ENCODE results near the gene SLCO2A1.

Gene SLCO2A1

DNA sequence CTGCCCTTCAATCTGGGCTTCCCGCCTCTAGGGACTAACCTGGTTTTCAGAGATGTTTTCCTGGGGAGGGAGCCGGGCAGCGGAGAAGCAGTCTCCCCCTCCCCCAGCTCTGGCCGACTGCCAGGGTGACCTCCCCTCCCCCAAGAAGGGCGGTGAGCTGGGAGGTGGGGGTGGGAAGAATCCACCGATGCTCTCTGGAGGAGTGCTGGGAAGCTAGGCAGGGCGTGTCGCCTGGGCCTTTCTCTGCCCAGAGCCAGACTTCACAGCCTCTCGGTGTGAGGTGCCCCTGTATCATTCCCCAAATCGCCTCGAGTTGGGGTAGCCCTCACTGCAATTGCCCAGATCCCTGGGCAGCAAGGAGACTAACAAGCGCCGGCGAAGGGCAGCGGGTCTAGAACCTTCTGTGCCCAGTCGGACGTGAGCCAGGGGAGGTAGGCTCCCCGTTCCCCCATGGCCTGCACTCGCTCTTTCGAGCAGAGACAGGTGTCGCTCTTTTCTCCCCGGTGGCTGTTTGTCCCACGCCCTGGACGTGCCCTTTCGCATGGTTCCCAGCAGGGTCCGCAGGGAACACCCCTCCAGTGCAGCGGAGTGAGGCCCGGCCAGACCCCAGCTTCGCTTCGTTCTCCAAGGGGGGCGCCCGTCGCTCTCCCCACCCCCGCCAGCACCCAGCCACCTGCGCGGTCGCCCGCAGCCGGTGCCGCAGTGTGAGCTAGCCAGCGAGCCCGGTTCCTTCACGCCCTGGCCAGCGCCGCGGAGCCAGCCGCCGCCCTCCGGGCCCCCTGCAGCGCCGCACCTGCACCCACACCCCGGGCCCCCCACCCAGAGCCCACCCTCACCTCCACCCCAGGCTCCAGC is 135.1 kb downstream of the SLCO2A1 start:
- DNase-seq: no peak

DNA sequence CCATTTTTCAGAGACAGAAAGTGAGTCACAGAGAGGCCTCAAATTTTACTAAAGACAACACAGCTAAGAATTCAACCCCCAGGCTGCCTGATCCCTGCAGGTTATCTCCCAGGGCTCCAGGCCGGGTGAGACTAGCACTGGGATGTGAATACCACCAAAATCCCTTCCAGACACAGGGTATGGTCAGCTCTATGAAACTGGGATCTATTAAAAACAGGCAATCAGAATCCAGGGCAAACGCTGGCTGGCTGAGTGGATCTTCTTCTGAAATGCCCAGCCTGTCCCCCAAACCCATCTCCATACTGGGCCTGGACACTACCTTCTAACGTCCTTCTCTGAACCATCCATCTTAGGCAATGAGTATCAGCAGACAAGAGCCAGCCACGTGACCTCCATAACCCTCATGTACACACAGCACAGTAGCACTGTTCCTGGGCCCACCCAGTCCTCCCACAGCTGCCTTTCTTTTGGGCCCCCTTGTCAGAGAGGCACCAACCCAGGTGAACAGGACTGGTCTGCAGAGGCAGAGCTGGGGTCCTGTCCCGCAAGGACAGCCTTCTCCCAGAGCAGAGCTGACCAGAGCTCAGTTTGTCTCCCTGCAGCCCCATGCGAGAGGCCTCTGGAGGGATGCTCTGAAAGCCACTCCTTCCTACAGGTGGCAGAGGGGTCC is 135.9 kb downstream of the SLCO2A1 start:
- DNase-seq: no peak

DNA sequence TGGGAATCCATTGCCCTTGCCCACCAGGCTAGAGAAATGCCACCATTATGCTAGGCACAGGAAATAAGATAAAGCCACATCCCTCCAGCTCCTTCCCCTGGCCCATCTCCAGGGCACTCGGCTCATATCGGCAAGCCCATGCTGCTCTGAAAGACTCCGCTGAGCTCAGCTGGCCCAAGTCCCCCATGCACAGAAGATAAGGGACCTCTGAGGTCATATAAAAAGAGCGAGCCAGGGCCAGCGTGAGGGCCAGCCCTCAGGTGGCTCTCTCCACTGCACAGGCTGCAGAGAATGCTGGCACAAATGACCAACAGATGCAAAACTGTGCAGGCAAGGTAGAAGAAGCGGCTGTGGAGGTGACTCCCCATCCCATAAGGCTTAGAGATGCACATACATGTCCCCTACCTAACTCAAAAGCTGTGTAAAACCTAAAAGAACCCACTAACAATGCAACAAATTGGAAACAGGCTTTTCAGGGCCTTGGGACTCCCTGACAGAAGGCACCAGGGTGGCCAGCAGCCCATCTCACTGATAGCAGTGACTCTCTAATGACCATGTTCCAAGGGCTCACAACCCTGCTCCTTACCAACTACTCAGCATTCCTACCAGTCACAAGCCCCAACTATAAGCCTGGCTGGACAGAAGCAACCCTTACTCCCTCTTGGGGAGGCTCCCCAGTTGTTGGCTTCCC is 137.0 kb downstream of the SLCO2A1 start:
- DNase-seq: no peak

DNA sequence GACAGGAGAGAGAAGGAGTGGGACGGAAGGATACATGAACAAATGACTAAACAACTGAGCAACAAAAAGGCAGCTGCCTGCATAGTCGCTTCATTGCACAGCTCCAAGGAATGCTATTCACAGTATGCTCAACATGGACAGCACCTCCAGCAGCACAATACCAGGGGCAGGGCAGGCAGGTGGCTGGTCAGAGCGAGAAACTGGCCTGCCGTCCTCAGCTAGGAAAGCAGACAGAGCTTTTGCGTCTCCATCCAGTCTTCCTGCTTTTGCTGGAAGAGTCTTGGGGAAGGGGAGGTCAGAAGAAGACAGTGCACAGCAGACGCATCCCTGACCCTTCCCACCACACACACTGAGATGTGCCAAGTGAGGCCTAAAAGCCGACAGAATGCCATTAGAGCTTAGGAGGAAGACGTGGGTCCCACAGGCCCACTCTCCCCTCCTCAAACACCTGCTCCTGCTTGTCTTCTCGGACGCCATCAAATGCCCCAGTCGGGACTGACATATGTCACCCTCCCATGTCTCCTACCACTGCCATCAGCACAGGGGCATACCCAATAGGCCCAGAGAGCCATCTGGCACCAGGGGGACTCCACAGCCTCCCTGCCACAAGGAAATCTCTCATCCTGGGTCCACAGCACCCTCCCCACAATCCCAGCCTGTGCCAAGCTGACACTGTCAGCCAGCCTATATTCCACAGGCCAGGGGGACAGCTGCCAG is 137.9 kb downstream of the SLCO2A1 start:
- DNase-seq: no peak

DNA sequence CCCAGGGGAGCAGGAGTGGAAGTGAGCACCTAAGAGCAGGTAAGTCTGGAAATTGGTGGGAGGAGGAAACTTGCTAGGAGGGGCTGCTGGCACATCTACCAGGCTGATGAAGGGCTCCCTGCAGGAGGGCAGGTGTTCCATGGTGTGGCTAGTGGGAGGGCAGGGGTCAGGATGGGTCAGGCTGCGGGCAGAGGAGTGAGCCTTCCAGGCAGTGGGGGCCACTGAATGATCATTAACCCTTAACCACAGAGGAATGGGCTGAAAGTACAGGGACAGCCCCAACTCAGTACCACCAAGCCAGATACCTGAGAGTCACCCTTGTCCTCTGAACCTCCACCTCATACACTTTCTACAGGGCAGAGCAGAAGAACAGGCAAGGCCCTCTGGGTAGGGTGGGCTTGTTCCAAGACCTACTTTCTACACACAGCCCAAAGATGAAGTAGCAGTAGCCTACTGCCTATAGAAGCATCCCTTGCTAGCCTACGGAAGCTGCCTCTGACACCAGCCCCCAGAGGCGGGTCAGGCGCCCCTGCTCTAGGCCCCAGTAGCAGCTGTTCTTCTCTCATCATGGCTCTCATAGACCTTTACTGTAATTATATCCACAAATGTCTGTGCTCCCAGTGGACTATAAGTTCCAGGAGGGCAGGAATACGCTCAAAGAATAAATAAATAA is 138.6 kb downstream of the SLCO2A1 start:
- DNase-seq: no peak

DNA sequence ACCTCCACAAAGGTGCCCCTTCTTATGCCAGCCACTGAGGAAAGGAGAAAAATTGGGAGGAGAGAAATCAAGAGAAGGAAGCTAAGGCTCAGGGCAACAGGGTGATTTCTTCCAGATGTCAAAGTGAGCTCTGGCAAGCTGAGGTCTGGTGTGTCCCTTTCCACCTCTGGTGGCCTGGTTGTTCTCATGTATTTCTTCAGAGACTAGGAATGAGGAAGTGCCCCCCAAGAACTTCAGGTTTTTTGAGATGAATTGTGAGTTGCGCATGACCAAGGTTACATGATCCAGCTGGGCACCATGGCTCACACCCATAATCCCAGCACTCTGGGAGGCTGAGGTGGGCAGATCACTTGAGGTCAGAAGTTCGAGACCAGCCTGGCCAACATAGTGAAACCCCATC is 139.7 kb downstream of the SLCO2A1 start:
- no peak for DNase-seq

DNA sequence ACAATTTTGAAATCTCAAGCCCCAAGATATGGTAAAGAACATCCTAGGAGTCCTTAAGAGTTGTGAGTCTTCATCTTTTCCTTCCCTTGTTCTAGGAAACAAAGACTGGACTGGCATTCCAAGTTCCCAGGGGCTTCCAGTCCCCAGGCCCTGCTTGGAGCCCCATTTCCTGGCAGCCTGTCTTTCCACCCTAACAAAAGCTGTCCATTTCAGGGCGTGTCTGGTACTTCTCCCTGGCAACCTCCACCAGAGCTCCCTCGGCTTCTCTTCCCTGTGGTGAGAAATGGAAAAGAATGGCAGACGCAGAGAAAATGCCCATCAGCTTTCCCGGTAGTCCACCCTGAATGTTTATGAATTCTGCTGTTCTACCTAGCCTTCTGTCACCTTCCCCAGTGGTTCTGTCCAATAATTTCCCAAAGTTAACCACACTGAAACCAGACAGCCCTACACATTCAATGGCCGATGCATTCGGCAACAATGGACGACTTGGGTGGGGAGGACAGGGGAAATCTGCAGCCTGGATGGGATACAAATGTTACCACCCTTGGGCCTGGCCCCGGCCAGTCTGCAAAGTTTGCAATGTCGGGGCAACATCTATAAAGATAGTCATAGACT is 140.9 kb downstream of the SLCO2A1 start:
- DNase-seq: no peak

DNA sequence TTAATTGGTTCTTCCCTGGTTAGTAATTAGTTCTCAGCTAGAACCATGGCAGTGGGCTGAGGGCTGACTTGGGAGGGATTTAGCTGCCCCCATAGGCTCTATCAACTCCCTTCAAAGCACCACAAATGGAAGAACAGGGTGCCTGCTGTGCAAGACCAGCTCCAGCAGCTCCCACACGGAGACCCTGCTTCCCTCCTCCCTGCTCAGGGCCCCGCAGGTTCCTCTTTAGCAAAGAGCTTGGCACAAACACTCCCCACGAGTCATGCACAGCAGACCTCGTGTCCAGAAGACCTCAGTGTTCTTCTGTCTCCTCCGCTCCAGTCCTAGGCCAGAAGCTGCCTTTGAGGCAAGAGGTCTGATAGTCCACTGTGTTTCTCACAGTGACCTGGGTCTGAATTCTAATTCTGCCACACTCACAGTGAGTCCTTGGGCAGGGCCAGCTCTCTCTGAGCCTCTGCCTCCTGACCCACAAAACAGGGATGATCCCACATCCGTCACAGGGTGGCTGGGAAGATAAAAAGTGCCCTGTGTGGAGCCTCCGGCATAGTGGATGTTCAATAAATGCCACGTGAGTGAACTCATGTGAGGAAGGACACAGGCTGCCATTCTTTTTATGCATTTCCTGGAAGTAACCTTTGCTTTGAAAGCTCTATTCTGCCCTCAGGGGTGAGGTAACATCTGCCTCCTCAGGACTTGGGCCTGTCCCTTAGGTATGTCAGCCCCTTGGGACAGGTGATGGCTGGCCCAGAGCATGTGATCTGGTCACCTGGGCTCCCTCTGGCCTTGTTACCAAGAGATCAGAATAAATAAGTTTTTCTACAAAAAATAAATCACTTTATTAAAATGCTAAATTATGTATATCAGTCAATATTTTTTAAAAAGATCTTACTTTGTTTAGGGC is 141.7 kb downstream of the SLCO2A1 start:
- no peak for DNase-seq

DNA sequence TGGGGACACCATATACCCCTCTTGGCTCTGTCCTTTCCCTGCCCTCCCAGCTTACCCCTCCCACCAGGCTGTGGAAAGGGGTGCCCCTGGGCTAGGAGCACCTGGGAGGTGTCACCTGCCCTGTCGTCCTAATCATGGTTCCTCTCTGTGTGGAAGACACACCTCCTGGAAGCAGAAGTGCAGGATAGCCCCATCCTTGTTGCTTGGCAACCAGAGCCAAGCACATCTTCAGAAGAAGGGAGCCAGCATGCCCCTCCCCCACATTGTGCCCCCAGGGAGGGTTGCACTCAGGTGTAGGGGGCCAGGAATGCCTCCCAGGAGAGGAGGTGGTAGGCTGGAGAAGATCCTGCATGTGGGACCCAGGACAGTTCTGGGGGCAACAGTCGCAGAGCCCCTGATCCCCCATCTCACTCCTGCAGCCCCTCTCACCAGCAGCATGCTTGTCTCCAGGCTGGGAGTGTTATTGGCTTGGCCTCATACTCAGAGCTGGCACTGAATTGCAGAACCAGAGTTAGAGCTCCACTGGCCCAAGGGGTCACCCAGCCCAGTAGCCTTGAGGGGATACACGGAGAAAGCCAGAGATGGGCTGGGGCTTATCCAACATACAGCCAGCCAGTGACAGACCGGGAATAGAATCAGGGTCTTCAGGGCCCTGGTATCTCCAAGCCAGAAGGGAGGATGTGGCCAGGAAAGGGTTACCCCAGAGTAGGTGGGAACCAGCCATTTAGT is 142.5 kb downstream of the SLCO2A1 start:
- DNase-seq: no peak

DNA sequence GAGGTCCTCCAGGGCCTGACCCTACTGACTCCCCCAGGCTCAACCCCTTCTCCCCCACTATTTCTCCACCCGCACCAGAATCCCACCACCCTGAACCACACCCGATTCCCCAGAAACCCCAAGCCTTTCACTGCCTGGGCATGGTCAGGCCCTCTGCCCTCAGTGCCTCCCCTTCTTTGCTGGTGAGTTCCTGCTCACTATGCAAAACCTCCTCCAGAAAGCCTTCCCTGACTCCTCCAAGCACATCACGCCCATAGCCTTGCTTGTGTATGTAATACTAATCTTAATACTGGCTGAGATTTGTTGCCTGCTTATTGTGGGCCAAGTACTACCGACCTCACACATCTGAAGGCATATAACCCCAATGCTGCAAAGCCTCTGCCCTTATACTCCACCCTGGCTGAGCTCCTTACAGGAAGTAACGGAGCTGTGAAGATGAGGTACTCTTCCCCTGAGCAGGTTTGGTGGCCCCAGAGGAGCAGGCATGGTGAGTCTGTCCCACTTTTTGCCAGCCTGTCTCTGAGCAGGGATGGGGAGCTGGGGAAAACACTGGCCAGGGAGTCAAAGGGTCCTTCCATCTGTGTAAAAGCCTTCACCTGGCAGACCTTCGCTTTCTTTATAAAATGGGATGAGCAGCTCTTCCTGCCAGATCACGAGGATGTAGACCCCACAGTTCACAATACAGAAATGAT is 143.5 kb downstream of the SLCO2A1 start:
- no peak for DNase-seq

DNA sequence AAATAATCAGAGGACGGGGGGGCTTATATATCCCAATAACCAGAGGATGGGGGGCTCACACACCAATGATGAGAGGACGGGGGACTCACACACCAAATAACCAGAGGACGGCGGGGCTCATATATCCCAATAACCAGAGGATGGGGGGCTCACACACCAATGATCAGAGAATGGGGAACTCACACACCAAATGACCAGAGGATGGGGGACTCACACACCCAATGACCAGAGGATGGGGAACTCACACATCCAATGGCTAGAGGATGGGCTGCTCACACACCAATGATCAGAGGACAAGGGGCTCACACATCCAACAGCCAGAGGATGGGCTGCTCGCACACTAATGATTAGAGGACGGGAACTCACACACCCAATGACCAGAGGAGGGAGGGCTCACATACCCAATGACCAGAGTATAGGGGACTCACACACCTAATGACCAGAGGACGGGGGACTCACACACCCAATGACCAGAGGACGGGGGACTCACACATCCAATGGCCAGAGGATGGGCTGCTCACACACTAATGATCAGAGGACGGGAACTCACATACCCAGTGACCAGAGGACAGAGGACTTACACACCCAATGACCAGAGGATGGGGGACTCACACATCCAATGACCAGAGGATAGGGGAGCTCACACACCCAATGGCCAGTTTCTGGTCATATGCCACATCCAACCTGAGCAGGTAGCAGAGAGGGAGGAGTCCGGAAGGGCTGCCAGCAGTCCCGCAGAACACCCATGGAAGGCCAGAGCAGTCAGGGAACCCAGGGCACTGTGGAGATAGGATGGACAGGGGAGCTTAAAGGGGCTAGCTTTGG is 144.6 kb downstream of the SLCO2A1 start:
- no peak for DNase-seq

DNA sequence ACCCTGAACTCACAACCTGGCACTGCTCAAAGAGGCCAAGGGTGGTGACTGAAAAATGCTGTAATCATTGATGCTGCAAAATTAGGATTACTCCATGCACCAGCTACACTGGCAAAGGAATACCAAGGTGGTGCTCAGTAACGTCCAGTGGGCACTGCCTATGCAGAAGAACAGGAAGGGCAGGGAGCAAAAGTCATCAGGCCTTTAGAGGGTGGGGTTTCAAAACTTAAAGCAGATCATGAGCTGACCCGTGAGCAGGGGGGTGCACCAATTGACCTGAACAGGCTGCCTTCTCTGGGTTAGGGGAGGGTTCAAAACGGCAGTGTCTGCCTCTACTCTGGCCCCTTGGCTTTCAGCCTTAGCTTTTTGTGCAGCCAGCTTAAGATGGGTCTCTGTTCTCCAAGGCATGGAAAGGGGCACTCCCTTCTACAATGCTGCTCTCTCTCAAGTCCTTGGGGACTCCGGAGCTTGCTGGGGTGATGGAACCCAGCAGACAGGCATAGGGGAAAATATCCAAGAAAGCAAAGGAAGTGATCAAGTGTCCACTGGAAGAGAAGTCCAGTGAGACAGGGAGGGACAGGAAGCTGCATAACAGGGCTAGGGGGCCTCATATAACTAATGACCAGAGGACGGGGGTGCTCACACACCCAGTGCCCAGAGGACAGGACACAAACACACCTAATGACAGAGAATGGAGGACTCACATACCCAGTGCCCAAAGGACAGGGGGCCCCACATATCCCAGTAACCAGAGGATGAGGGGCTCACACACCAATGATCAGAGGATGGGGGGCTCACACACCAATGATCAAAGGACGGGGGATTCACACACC is 145.5 kb downstream of the SLCO2A1 start:
- DNase-seq: no peak

DNA sequence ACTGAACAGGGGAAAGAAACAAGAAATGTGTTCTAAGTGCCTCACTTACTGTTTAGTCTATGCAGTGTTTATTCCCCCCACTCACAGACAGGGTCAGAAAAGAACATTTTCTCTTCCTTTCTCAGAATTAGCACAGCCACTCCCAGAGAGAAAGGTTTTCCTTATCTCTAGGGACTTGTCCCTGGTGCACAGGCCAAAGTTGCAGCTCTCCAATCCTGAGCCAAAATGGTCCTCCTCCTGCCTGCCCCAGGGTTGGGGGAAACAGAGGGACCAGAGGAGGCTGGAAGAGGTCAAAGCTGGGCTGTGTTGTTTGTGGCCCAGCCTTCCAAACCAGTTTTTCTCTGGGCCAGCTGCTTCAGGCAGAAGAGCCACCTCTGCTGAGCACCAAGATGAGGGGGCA is 146.1 kb downstream of the SLCO2A1 start:
- DNase-seq: no peak

DNA sequence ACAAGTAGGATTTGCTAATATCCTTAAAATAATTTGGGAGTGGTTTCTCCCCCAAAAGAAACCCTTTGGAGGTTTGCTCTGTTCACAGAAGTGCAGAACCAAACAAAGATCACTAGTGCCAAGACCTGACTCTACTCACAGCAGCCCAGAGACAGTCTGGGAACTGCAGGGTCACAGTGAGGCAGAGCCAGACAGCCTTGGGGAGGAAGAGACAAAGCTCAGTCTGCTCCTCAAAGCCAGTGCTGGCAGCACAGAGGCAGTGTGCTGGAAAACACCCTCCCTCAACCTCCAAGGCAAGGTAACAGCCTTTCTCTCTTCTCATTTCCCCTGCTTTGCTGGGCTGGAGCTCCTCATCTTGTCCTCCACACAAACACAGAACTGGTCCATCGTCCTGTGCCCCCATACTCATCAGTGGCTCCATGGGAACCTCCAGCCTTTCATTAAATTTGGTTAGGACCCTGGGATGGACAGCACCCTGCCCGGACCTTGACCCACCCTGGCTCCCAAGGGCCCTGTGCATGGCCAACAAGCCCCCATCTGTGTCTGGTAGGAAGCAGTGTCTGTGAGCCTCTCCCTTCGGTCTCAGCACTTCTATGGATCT is 146.6 kb downstream of the SLCO2A1 start:
- DNase-seq: no peak

DNA sequence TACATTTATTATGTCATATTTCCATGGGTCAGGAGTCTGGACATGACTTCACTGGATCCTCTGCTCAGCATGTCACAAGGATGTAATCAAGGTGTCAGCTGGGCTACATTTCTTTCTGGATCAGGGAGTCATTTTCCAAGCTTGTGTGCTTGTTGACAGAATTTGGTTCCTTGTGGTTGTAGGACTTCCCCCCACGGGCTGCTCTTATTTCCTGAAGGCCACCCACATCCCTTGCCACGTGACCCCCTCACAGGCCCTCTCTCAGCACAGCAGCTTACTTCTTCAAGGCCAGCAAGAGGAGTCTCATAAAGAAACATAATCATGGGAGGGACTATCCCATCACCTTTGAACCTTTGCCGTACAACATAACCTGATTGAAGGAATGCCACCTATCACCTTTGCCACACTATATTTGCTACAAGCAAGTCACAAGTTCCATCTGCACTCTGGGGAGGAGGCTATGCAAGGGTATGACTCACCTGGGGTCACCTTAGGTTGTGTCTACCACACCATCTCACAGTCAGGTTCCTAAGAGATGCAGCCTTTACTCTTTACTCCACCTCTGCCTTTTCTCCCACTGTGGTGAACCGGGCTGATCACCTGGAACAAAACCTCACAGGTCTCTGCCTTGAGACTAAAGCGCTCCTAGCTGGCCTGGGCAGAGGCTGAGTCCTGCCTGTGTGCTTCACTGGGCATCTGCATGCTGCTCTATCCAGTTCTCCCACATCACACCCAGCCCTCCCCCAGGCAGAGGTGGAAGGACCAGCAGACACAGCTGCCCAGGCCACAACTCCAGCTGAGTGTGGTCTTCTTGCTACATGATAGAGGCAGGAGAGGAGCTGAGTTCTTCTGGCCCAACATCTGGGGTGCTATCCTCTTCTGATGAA is 147.5 kb downstream of the SLCO2A1 start:
- no peak for DNase-seq

DNA sequence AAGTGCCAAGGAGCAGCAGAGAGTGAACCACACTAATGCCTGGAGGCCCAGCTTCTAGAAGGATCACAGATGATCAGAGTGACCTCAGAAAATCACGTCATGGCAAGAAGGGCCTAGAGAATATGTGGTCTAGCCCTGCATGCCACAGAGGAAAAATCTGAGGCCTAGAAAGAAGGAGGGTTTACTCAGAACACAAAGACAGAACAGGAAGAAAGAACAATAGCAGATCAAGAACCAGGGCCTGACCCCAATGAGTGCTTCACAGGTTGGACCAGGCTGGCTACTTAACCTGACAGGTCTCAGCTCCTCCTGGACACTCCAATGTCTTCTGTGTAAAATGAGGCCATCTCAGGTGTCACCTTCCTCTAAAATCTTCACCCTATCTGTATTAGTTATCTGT is 148.2 kb downstream of the SLCO2A1 start:
- no peak for DNase-seq

Data from NCI-H187 (cell line).